A549 (cell line): ENCODE measurements around the gene MAML2. TPM values are rescaled to one million over a fixed set of nuclear protein-coding genes. Genes with fewer than 3 reads are reported as not detected.

Experiments used
- ATAC-seq, 2 experiments: fragments of 200-7000 bp in 1 of 2; fragments of >200 bp in 1 of 2; cut with Nextera tagmentation in 1 of 2; cut with Tn5 transposase in 1 of 2; 3 replicates each; pipeline versions ENCODE4 v1.8.0 to v1.9.1; 2018 to 2020; ENCODE audit warnings: mild to moderate bottlenecking in 1 of 2, moderate library complexity in 1 of 2
- CTCF ChIA-PET: fragments of 300-600 bp; sonication (Branson Sonifier 250); formaldehyde crosslinking; extraction: SDS; loops from one replicate; lab custom pipeline; 2021; ENCODE audit warnings: antibody characterized with exemption, inconsistent platforms; lab: Yijun Ruan, JAX
- POLR2A ChIA-PET: fragments of 350-600 bp; formaldehyde crosslinking; extraction: SDS; loops from one replicate; lab custom pipeline; 2021; ENCODE audit warnings: antibody characterized with exemption, inconsistent platforms; lab: Yijun Ruan, JAX
- DNase-seq, 2 experiments: peaks; one replicate each; pipeline versions ENCODE4 v3.0.0 to v3.0.0-alpha.2; 2011 to 2016; ENCODE audit warnings: low read depth in 1 of 2, low spot score in 1 of 2
- FAIRE-seq: peaks from 2 replicates; lab custom pipeline; 2011; peaks lifted over from hg19 to GRCh38; lab: Jason Lieb, UNC
- H3K27ac ChIP-seq, 2 experiments: fragments of >200 bp; sonication (Bioruptor Twin); formaldehyde crosslinking; 3 replicates each; pipeline ENCODE4 v1.5.1; 2016 to 2017
- H3K4me1 ChIP-seq: fragments of >200 bp; sonication (Bioruptor Twin); formaldehyde crosslinking; 3 replicates; pipeline ENCODE4 v1.6.1; 2016
- H3K4me2 ChIP-seq: fragments of >200 bp; sonication (Bioruptor Twin); formaldehyde crosslinking; 3 replicates; pipeline ENCODE4 v1.6.1; 2016
- H3K4me3 ChIP-seq: fragments of >200 bp; sonication (Bioruptor Twin); formaldehyde crosslinking; 3 replicates; pipeline ENCODE4 v1.5.1; 2016
- H3K9me3 ChIP-seq: fragments of >200 bp; sonication (Bioruptor Twin); formaldehyde crosslinking; 3 replicates; pipeline ENCODE4 v1.6.1; 2016
- CBX2 ChIP-seq: fragments of 200-600 bp; sonication (generic); IDR thresholded peaks from 2 replicates; pipeline ENCODE4 v1.6.1; 2016; ENCODE audit warnings: low read depth, mild to moderate bottlenecking, borderline replicate concordance
- CBX8 ChIP-seq: fragments of 200-600 bp; sonication (generic); IDR thresholded peaks from 2 replicates; pipeline ENCODE4 v1.6.1; 2016
- CHD2 ChIP-seq: fragments of 150-350 bp; IDR thresholded peaks from 2 replicates; pipeline ENCODE4 v1.6.1; 2014; ENCODE audit warnings: low read length; ENCODE audit not compliant: partially characterized antibody
- CTCF ChIP-seq: fragments of >200 bp; sonication (Bioruptor Twin); formaldehyde crosslinking; IDR thresholded peaks from 3 replicates; pipeline ENCODE4 v1.5.1; 2016
- E2F6 ChIP-seq: IDR thresholded peaks from 2 replicates; pipeline ENCODE4 v1.6.1; 2012; ENCODE audit warnings: low read depth, borderline replicate concordance
- EHF ChIP-seq: fragments of 250-450 bp; sonication (Bioruptor Pico); IDR thresholded peaks from 2 replicates; pipeline ENCODE4 v1.5.0; 2020; ENCODE audit warnings: mild to moderate bottlenecking
- EHMT2 ChIP-seq: fragments of 200-600 bp; sonication (generic); IDR thresholded peaks from 2 replicates; pipeline ENCODE4 v1.6.1; 2016; ENCODE audit warnings: antibody characterized with exemption, low read depth, mild to moderate bottlenecking, moderate library complexity
- ESRRA ChIP-seq: fragments of 150-350 bp; IDR thresholded peaks from 2 replicates; pipeline ENCODE4 v1.6.1; 2014; ENCODE audit warnings: mild to moderate bottlenecking, low read length, borderline replicate concordance
- GATA3 ChIP-seq: IDR thresholded peaks from 2 replicates; pipeline ENCODE4 v1.6.1; 2012; ENCODE audit warnings: borderline replicate concordance
- HEYL ChIP-seq: fragments of 250-450 bp; sonication (Bioruptor Pico); IDR thresholded peaks from 2 replicates; pipeline ENCODE4 v1.8.0; 2021; ENCODE audit warnings: mild to moderate bottlenecking, moderate library complexity
- HMGXB4 ChIP-seq: fragments of 250-450 bp; sonication (Bioruptor Pico); IDR thresholded peaks from 2 replicates; pipeline ENCODE4 v1.5.0; 2021; ENCODE audit warnings: mild to moderate bottlenecking, moderate library complexity, borderline replicate concordance
- HOXB13 ChIP-seq: fragments of 250-450 bp; sonication (Bioruptor Pico); IDR thresholded peaks from 2 replicates; pipeline ENCODE4 v1.5.0; 2020; ENCODE audit warnings: low read depth, mild to moderate bottlenecking, moderate library complexity
- NPAS2 ChIP-seq: fragments of 250-450 bp; sonication (Bioruptor Pico); IDR thresholded peaks from 2 replicates; pipeline ENCODE4 v1.8.0; 2022; ENCODE audit warnings: mild to moderate bottlenecking, moderate library complexity, borderline replicate concordance
- NR3C1 ChIP-seq: fragments of >200 bp; sonication (Bioruptor Twin); formaldehyde crosslinking; IDR thresholded peaks from 3 replicates; pipeline ENCODE4 v1.6.1; 2017
- POLR2A ChIP-seq: IDR thresholded peaks from 2 replicates; pipeline ENCODE4 v1.6.1; 2012; ENCODE audit warnings: mild to moderate bottlenecking, low read length
- POLR2AphosphoS2 ChIP-seq: conservative IDR thresholded peaks from 2 replicates; pipeline ENCODE4 v1.6.1; 2012; ENCODE audit warnings: low read length, improper control_type of control experiment, inconsistent platforms
- RARB ChIP-seq: fragments of 250-450 bp; sonication (Bioruptor Pico); IDR thresholded peaks from 2 replicates; pipeline ENCODE4 v1.8.0; 2021; ENCODE audit warnings: mild to moderate bottlenecking, moderate library complexity
- RFX5 ChIP-seq: fragments of 450-650 bp; IDR thresholded peaks from 2 replicates; pipeline ENCODE4 v1.7.1; 2014; ENCODE audit warnings: antibody characterized with exemption, mild to moderate bottlenecking, moderate library complexity
- TFCP2L1 ChIP-seq: fragments of 250-450 bp; sonication (Bioruptor Pico); IDR thresholded peaks from 2 replicates; pipeline ENCODE4 v1.5.0; 2021; ENCODE audit warnings: mild to moderate bottlenecking
- TP53 ChIP-seq: fragments of 250-450 bp; sonication (Bioruptor Pico); IDR thresholded peaks from 2 replicates; pipeline ENCODE4 v1.5.0; 2021; ENCODE audit warnings: mild to moderate bottlenecking, moderate library complexity
- USF2 ChIP-seq: fragments of 450-650 bp; IDR thresholded peaks from 2 replicates; pipeline ENCODE4 v1.6.1; 2014; ENCODE audit warnings: antibody characterized with exemption
- ZNF302 ChIP-seq: fragments of 250-450 bp; sonication (Bioruptor Pico); IDR thresholded peaks from 2 replicates; pipeline ENCODE4 v1.9.0; 2021; ENCODE audit warnings: inconsistent platforms, mild to moderate bottlenecking, moderate library complexity
- ZSCAN20 ChIP-seq: fragments of 250-450 bp; sonication (Bioruptor Pico); IDR thresholded peaks from 2 replicates; pipeline ENCODE4 v1.8.0; 2022; ENCODE audit warnings: mild to moderate bottlenecking, moderate library complexity
- WGBS: methylation state at CpG from one replicate; pipeline ENCODE4 v1.1.6; 2017; ENCODE audit errors: missing lambda C conversion rate; 5-methylcytosine and 5-hydroxymethylcytosine counted together
- polyA plus RNA-seq, 4 experiments: library from polyadenylated mRNA; depleted of rRNA in 3 of 4; stranded (reverse); fragments of >200 nt; fragmentation: RNase III in 1 of 4; extraction: RNeasy Plus Mini Kit Qiagen cat#74134 plus additional on column Dnase treatment in 1 of 4; gene quantifications; 2 replicates in 3 of 4; 3 replicates in 1 of 4; pipeline ENCODE4 v1.2.3, GENCODE V29; 2011 to 2017
- TF ChIP-seq, protein P1 (sequence below): fragments of 200-600 bp; sonication (generic); IDR thresholded peaks from 2 replicates; pipeline ENCODE4 v1.6.1; 2016; ENCODE audit warnings: antibody characterized with exemption, mild to moderate bottlenecking, moderate library complexity

MAML2 gene
- polyA plus RNA-seq, 2 of the 4 experiments (the other 2 are of a cell fraction): 1.5 to 2.5 TPM

DNA sequence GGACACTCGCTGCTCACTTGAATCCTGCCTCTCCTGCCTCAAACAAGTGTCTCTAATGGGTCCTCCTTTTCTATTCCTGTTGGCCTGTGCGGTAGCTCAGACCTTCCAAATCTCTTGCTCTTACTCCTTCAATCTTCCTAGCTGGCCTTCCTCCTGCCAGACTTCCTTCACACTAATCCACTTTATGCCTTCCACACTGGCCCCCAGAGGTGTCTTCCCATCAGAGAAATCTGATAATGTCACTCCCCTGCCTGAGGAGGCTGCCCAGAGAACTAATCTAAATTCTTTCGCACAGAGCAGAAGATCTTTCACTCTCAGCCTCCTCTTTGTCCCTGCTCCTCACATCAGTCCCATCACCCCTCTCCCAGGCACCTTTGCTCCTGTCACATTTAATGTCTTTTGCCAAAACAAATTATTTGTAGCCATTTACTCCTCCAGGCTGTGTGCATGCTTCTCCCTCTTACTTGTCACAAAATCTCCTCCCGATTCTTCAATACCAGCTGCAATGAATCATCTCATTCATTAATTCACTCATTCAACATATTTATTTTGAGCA is 175.7 kb downstream of the MAML2 start:
- peaks cover 25% of the 10 kb centered on the region for H3K4me1 ChIP-seq
- peak overlapping the region; percentile 55 to 58; a peak in 5 of 6 replicates for H3K27ac ChIP-seq
- ATAC-seq: no peak
- H3K9me3 ChIP-seq: no peaks in the 10 kb centered on the region
- DNase-seq: no peak
- WGBS: 93% methylated on average over 4 of the region's 4 CpGs
- no peak overlapping the region for H3K4me2 ChIP-seq
- TF ChIP-seq E2F6 (no peak), HOXB13 (CRISPR knock-in tag) (no peak)
- POLR2A ChIA-PET: no interaction called here
- FAIRE-seq: no peak
- CTCF ChIA-PET: interaction anchor here (1.2 kb wide), 1 partner anchor 175 kb away, joined by 4 read pairs; the partner anchor contains the start of gene MAML2
- no peak overlapping the region for H3K4me3 ChIP-seq

GRCh38 chr11:96162816-96163499 is 180.0 kb downstream of the MAML2 start:
- TF ChIP-seq NR3C1 (no peak), EHF (no peak), USF2 (no peak), GATA3 (no peak), ESRRA (no peak), TP53 (CRISPR knock-in tag) (no peak), CBX2 (no peak), HMGXB4 (CRISPR knock-in tag) (no peak), HEYL (no peak), ZNF302 (CRISPR knock-in tag) (no peak), TFCP2L1 (no peak), NPAS2 (CRISPR knock-in tag) (no peak), ZSCAN20 (no peak)
- 87% methylated on average over 6 of the region's 6 CpGs for WGBS
- Histone ChIP-seq H3K4me1 (peaks cover 10% of the 10 kb centered on the region; the same call in 2 of the 3 replicates), H3K4me3 (no peak overlapping the region), H3K9me3 (no peaks in the 10 kb centered on the region), H3K27ac (no peak overlapping the region), H3K4me2 (no peak overlapping the region)
- ChIA-PET POLR2A (no interaction called here), CTCF (interaction anchor here (0.5 to 1.0 kb wide), 3 partner anchors 107 to 180 kb away, joined by 3 read pairs; partner anchors contain the start of gene MAML2)
- FAIRE-seq: no peak
- ATAC-seq: no peak
- DNase-seq: no peak

DNA sequence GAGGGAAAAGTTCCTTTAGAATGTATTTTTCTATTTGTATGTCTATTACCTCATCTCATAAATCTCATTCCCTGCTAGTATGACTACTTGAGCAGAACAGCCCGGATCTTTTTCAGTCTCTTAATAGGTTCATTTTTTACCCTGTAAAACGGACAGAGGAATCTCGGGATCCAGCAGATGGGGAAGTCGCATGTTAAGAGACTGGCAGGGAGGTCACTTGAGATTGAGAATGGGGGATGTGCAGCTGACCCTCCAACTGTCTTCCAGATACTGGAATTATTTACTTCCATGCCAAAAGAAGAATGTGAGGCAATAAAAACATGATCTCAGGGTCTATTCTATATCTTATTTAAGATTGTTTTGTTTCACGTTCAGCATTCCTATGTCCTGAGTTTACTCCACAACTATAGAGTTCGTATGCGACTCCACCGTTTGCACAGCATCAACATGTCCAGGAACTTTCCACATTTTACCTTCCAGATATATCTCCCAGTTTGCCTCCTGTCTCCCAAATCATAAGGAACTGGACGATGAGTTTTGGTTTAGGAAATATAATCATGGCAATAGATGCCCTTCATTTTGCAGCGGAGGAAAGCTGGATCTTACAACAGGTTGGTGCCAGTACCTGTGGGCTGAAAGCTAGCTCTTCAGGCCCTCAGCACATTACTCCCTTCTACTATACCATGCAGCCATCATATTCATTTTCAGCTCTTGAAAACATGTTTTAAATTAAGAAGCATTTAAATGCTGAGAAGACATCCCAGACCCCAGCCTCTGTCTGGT is 181.5 kb downstream of the MAML2 start:
- ATAC-seq: no peak
- FAIRE-seq: no peak
- Histone ChIP-seq H3K27ac (peak overlapping the region in 1 of 2 experiments; percentile 39; a peak in 2 of 6 replicates), H3K9me3 (no peaks in the 10 kb centered on the region), H3K4me2 (no peak overlapping the region), H3K4me1 (peaks cover 18% of the 10 kb centered on the region), H3K4me3 (no peak overlapping the region)
- ChIA-PET POLR2A (no interaction called here), CTCF (interaction anchor here (1.0 kb wide), 1 partner anchor 106 kb away, joined by 3 read pairs; no protein-coding TSS in a partner anchor)
- no peak for DNase-seq
- WGBS: 59% methylated on average over 10 of the region's 10 CpGs
- TF ChIP-seq RFX5 (no peak), RARB (CRISPR knock-in tag) (no peak), CTCF (no peak), POLR2A (no peak), CHD2 (no peak), TFCP2L1 (no peak), EHMT2 (no peak), POLR2AphosphoS2 (no peak), CBX8 (no peak)
- TF ChIP-seq, protein P1, sequence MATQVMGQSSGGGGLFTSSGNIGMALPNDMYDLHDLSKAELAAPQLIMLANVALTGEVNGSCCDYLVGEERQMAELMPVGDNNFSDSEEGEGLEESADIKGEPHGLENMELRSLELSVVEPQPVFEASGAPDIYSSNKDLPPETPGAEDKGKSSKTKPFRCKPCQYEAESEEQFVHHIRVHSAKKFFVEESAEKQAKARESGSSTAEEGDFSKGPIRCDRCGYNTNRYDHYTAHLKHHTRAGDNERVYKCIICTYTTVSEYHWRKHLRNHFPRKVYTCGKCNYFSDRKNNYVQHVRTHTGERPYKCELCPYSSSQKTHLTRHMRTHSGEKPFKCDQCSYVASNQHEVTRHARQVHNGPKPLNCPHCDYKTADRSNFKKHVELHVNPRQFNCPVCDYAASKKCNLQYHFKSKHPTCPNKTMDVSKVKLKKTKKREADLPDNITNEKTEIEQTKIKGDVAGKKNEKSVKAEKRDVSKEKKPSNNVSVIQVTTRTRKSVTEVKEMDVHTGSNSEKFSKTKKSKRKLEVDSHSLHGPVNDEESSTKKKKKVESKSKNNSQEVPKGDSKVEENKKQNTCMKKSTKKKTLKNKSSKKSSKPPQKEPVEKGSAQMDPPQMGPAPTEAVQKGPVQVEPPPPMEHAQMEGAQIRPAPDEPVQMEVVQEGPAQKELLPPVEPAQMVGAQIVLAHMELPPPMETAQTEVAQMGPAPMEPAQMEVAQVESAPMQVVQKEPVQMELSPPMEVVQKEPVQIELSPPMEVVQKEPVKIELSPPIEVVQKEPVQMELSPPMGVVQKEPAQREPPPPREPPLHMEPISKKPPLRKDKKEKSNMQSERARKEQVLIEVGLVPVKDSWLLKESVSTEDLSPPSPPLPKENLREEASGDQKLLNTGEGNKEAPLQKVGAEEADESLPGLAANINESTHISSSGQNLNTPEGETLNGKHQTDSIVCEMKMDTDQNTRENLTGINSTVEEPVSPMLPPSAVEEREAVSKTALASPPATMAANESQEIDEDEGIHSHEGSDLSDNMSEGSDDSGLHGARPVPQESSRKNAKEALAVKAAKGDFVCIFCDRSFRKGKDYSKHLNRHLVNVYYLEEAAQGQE: no peak
